Colonic mucosa (tissue), 4 donors: ENCODE measurements around the gene CEACAM4. TPM values are rescaled to one million over a fixed set of nuclear protein-coding genes. Genes with fewer than 3 reads are reported as not detected.

Source experiments
- DNase-seq: peaks from one replicate; pipeline ENCODE4 v3.0.0-alpha.2; 2020
- H3K27ac ChIP-seq: fragments of 200-600 bp; one replicate; pipeline ENCODE4 v1.8.0; 2021
- H3K27me3 ChIP-seq: fragments of 200-600 bp; one replicate; pipeline ENCODE4 v1.8.0; 2021
- H3K36me3 ChIP-seq: fragments of 200-600 bp; one replicate; pipeline ENCODE4 v1.8.0; 2021
- H3K4me1 ChIP-seq: fragments of 200-600 bp; one replicate; pipeline ENCODE4 v1.8.0; 2021; ENCODE audit warnings: mild to moderate bottlenecking
- H3K4me3 ChIP-seq: fragments of 200-600 bp; one replicate; pipeline ENCODE4 v1.8.0; 2021
- H3K9ac ChIP-seq, 2 donors: one replicate each; pipeline ENCODE4 v1.7.0; 2013; ENCODE audit warnings: control low read depth in 2 of 2, low read depth in 2 of 2, low read length in 2 of 2
- H3K9me3 ChIP-seq: fragments of 200-600 bp; one replicate; pipeline ENCODE4 v1.8.0; 2021
- intact Hi-C: fragments of 100-400 bp; cut with DNase I; formaldehyde crosslinking; loops from one replicate; pipeline ENCODE4 v1.14.1; 2022
- total RNA-seq, 2 donors: library from RNA; stranded (reverse); fragmentation: NEBNext Ultra II Directional in 1 of 2; extraction: Animal tissue kit (Norgen Biotek cat#: 25700) in 1 of 2; gene quantifications; one replicate each; pipeline ENCODE4 v1.2.1, GENCODE V29; 2021
- TF ChIP-seq, protein P1 (sequence below): fragments of 200-600 bp; IDR thresholded peaks from one replicate; pipeline ENCODE4 v1.8.0; 2022; ENCODE audit warnings: antibody characterized with exemption, mild to moderate bottlenecking
- donor health status: healthy.
- donor health status: DM: no; HTN: no; CAD: no.
- donor health status: DM: no; HTN: no; CAD: no.

The CEACAM4 gene
- total RNA-seq, 2 donors from 2014 or later = not detected

DNA sequence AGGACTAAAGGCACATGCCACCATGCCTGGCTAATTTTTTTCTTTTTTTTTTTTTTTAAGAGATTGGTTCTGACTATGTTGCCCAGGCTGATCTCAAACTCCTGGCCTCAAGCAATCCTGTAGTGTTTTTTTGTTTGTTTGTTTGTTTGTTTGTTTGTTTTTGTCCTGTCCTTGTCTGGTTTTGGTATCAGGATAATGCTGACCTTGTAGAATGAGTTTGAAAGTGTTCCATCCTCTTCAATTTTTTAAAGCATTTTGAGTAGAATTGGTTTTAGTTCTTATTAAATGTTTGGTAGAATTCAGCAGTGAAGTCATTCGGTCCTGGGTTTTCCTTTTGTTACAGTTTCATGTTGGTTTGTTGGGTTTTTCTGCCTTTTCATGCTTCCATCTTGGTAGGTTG lies 19.2 kb downstream of the CEACAM4 start:
- intact Hi-C loops = no loop called here

GRCh38 chr19:41606215-41606837 lies 20.5 kb downstream of the CEACAM4 start:
- Histone ChIP-seq H3K9ac (no peak overlapping the region), H3K9me3 (no peaks in the 10 kb centered on the region), H3K36me3 (no peaks in the 10 kb centered on the region), H3K27ac (no peak overlapping the region), H3K4me1 (no peaks in the 10 kb centered on the region), H3K4me3 (no peak overlapping the region), H3K27me3 (no peaks in the 10 kb centered on the region)
- DNase-seq = no peak
- TF ChIP-seq, protein P1, sequence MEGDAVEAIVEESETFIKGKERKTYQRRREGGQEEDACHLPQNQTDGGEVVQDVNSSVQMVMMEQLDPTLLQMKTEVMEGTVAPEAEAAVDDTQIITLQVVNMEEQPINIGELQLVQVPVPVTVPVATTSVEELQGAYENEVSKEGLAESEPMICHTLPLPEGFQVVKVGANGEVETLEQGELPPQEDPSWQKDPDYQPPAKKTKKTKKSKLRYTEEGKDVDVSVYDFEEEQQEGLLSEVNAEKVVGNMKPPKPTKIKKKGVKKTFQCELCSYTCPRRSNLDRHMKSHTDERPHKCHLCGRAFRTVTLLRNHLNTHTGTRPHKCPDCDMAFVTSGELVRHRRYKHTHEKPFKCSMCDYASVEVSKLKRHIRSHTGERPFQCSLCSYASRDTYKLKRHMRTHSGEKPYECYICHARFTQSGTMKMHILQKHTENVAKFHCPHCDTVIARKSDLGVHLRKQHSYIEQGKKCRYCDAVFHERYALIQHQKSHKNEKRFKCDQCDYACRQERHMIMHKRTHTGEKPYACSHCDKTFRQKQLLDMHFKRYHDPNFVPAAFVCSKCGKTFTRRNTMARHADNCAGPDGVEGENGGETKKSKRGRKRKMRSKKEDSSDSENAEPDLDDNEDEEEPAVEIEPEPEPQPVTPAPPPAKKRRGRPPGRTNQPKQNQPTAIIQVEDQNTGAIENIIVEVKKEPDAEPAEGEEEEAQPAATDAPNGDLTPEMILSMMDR = no peak
- intact Hi-C loops = no loop called here

More for the DNA sequence above, 19.2 kb downstream of the CEACAM4 start:
- TF ChIP-seq, protein P1 = no peak
- no peak overlapping the region for H3K4me3 ChIP-seq
- H3K27me3 ChIP-seq = no peaks in the 10 kb centered on the region
- H3K27ac ChIP-seq = no peak overlapping the region
- no peak overlapping the region for H3K9ac ChIP-seq
- H3K36me3 ChIP-seq = no peaks in the 10 kb centered on the region
- DNase-seq = no peak
- H3K4me1 ChIP-seq = no peaks in the 10 kb centered on the region
- no peaks in the 10 kb centered on the region for H3K9me3 ChIP-seq

GRCh38 chr19:41604831-41605230 lies 22.0 kb downstream of the CEACAM4 start:
- no peak overlapping the region for H3K9ac ChIP-seq
- no peaks in the 10 kb centered on the region for H3K27me3 ChIP-seq
- no peak overlapping the region for H3K27ac ChIP-seq
- TF ChIP-seq, protein P1 = no peak
- no peaks in the 10 kb centered on the region for H3K9me3 ChIP-seq
- intact Hi-C loops = no loop called here
- no peaks in the 10 kb centered on the region for H3K36me3 ChIP-seq
- no peak overlapping the region for H3K4me3 ChIP-seq
- no peak for DNase-seq
- no peaks in the 10 kb centered on the region for H3K4me1 ChIP-seq

DNA sequence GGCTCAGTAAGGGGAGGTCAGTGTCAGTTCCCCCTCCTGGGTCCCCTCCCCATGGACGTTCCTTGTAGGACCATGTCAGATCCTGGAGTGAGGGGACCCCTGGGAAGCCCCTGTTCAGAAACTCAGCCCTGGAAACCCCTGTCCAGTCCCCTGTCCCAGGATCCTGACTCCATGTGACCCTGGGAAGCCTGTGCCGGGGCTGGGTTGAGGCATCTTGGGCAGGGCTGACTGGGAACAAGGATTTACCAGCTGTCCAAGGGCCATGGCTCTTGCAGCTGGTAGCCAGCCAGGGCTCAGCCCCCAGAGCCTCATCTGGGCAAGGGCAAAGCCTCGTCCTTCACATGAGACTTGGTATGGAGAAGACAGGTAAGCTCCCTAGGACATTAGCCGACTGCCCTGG lies 25.1 kb downstream of the CEACAM4 start:
- Histone ChIP-seq H3K27me3 (no peaks in the 10 kb centered on the region), H3K9me3 (no peaks in the 10 kb centered on the region), H3K27ac (no peak overlapping the region), H3K4me1 (no peaks in the 10 kb centered on the region), H3K36me3 (no peaks in the 10 kb centered on the region), H3K9ac (no peak overlapping the region), H3K4me3 (no peak overlapping the region)
- DNase-seq = no peak
- TF ChIP-seq, protein P1 = no peak
- intact Hi-C loops = no loop called here

GRCh38 chr19:41599175-41599966 lies 27.5 kb downstream of the CEACAM4 start:
- no peak overlapping the region for H3K9ac ChIP-seq
- DNase-seq = no peak
- intact Hi-C loops = no loop called here
- no peaks in the 10 kb centered on the region for H3K27me3 ChIP-seq
- no peaks in the 10 kb centered on the region for H3K9me3 ChIP-seq
- no peak overlapping the region for H3K27ac ChIP-seq
- TF ChIP-seq, protein P1 = no peak
- no peaks in the 10 kb centered on the region for H3K36me3 ChIP-seq
- no peaks in the 10 kb centered on the region for H3K4me1 ChIP-seq
- H3K4me3 ChIP-seq = no peak overlapping the region
